CD4-positive, alpha-beta T cell (primary cell): ENCODE results near the gene PBX1. TPM values are rescaled to one million over a fixed set of nuclear protein-coding genes. Genes with fewer than 3 reads are reported as not detected.

Source experiments
- ATAC-seq: fragments of 200-7000 bp; cut with Tn5 transposase; one replicate; pipeline ENCODE4 v1.10.0; 2022; ENCODE audit warnings: mild to moderate bottlenecking; ENCODE audit not compliant: poor library complexity
- CTCF ChIA-PET: fragments of 350-600 bp; sonication (Branson Sonifier 250); formaldehyde crosslinking; loops from one replicate; lab custom pipeline; 2021; ENCODE audit warnings: antibody characterized with exemption, inconsistent platforms; lab: Charles Lee
- POLR2A ChIA-PET: fragments of 350-600 bp; sonication (Branson Sonifier 250); formaldehyde crosslinking; loops from one replicate; lab custom pipeline; 2021; ENCODE audit warnings: antibody characterized with exemption, inconsistent platforms; lab: Charles Lee
- DNase-seq, 14 experiments: peaks; one replicate each; pipeline ENCODE4 v3.0.0-alpha.2; 2013 to 2020; ENCODE audit warnings: mixed read lengths in 2 of 14
- H3K27ac ChIP-seq, 2 donors: one replicate each; pipeline versions ENCODE4 v1.5.1 to v1.7.0; 2013; ENCODE audit warnings: low read length in 2 of 2, low read depth in 1 of 2, mild to moderate bottlenecking in 1 of 2
- H3K27me3 ChIP-seq, 2 experiments: 1 replicate in 1 of 2; 2 replicates in 1 of 2; pipeline versions ENCODE4 v1.6.1 to v1.7.0; 2013; ENCODE audit warnings: low read length in 2 of 2, control low read depth in 1 of 2, mild to moderate bottlenecking in 1 of 2, moderate library complexity in 1 of 2; ENCODE audit not compliant: insufficient read depth in 2 of 2, control insufficient read depth in 1 of 2
- H3K36me3 ChIP-seq: one replicate; pipeline ENCODE4 v1.6.1; 2013; ENCODE audit warnings: low read length, control low read depth; ENCODE audit not compliant: insufficient read depth
- H3K4me1 ChIP-seq: one replicate; pipeline ENCODE4 v1.6.1; 2013; ENCODE audit warnings: low read length, control low read depth; ENCODE audit not compliant: insufficient read depth
- H3K4me3 ChIP-seq: one replicate; pipeline ENCODE4 v1.5.1; 2013; ENCODE audit warnings: mild to moderate bottlenecking, low read length, moderate library complexity
- H3K9me3 ChIP-seq, 2 experiments: 1 replicate in 1 of 2; 2 replicates in 1 of 2; pipeline versions ENCODE4 v1.6.1 to v1.7.0; 2013; ENCODE audit warnings: low read length in 2 of 2, mild to moderate bottlenecking in 2 of 2, control low read depth in 1 of 2, moderate library complexity in 1 of 2; ENCODE audit not compliant: control insufficient read depth in 1 of 2, insufficient read depth in 1 of 2
- H3K27ac Mint-ChIP-seq: one replicate; pipeline ENCODE4 v1.8.0; 2020; ENCODE audit warnings: mixed read lengths
- H3K27me3 Mint-ChIP-seq: one replicate; pipeline ENCODE4 v1.8.0; 2021; ENCODE audit warnings: mixed read lengths
- H3K36me3 Mint-ChIP-seq: one replicate; pipeline ENCODE4 v1.8.0; 2021; ENCODE audit warnings: low read depth, mixed read lengths
- H3K4me1 Mint-ChIP-seq: one replicate; pipeline ENCODE4 v1.8.0; 2021; ENCODE audit warnings: low read depth, mixed read lengths
- H3K4me3 Mint-ChIP-seq: one replicate; pipeline ENCODE4 v1.8.0; 2020; ENCODE audit warnings: mild to moderate bottlenecking, mixed read lengths
- H3K9me3 Mint-ChIP-seq: one replicate; pipeline ENCODE4 v1.8.0; 2020; ENCODE audit warnings: mixed read lengths
- intact Hi-C, 2 experiments: fragments of 100-400 bp; cut with DNase I in 1 of 2; cut with micrococcal nuclease in 1 of 2; formaldehyde crosslinking; loops; one replicate each; pipeline versions ENCODE4 v1.15.1 to v1.9.0; 2023 to 2025; cut with DNase I, micrococcal nuclease
- total RNA-seq, 174 experiments: library from RNA in 2 of 174; stranded (reverse) in 2 of 174; gene quantifications; one replicate each; pipeline ENCODE4 v1.2.3 and lab custom pipeline; 2021 to 2026
- TF ChIP-seq, protein P1 (sequence below): fragments of 200-600 bp; IDR thresholded peaks from one replicate; pipeline ENCODE4 v1.8.0; 2022; ENCODE audit warnings: antibody characterized with exemption, mild to moderate bottlenecking

The PBX1 gene
- total RNA-seq, 2 experiments from 2014 or later, result 0.64 to 0.96 TPM

- Histone ChIP-seq H3K4me3 (no peak overlapping the region), H3K27me3 (no peaks in the 10 kb centered on the region), H3K4me1 (no peaks in the 10 kb centered on the region), H3K36me3 (no peaks in the 10 kb centered on the region), H3K9me3 (peaks cover 0 to 9% of the 10 kb centered on the region in 2 experiments), H3K27ac (no peak overlapping the region)
- intact Hi-C loops, result no loop called here
- no peaks in the 10 kb centered on the region for H3K36me3 Mint-ChIP-seq
- TF ChIP-seq, protein P1, sequence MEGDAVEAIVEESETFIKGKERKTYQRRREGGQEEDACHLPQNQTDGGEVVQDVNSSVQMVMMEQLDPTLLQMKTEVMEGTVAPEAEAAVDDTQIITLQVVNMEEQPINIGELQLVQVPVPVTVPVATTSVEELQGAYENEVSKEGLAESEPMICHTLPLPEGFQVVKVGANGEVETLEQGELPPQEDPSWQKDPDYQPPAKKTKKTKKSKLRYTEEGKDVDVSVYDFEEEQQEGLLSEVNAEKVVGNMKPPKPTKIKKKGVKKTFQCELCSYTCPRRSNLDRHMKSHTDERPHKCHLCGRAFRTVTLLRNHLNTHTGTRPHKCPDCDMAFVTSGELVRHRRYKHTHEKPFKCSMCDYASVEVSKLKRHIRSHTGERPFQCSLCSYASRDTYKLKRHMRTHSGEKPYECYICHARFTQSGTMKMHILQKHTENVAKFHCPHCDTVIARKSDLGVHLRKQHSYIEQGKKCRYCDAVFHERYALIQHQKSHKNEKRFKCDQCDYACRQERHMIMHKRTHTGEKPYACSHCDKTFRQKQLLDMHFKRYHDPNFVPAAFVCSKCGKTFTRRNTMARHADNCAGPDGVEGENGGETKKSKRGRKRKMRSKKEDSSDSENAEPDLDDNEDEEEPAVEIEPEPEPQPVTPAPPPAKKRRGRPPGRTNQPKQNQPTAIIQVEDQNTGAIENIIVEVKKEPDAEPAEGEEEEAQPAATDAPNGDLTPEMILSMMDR, result no peak
- H3K27me3 Mint-ChIP-seq, result no peaks in the 10 kb centered on the region
- no peak overlapping the region for H3K27ac Mint-ChIP-seq
- POLR2A ChIA-PET, result no interaction called here
- no peaks in the 10 kb centered on the region for H3K9me3 Mint-ChIP-seq
- H3K4me1 Mint-ChIP-seq, result no peaks in the 10 kb centered on the region
- ATAC-seq (no peak), DNase-seq (no peak)
- H3K4me3 Mint-ChIP-seq, result no peak overlapping the region
- CTCF ChIA-PET, result no interaction called here
Observed at GRCh38 chr1:164596172-164596571, 37.2 kb downstream of the PBX1 start.

- intact Hi-C loops, result no loop called here
- no peaks in the 10 kb centered on the region for H3K4me1 ChIP-seq
- no peak overlapping the region for H3K27ac Mint-ChIP-seq
- no peaks in the 10 kb centered on the region for H3K27me3 Mint-ChIP-seq
- H3K27ac ChIP-seq, result no peak overlapping the region
- no peaks in the 10 kb centered on the region for H3K36me3 ChIP-seq
- no peaks in the 10 kb centered on the region for H3K9me3 Mint-ChIP-seq
- ATAC-seq, result no peak
- CTCF ChIA-PET, result no interaction called here
- H3K27me3 ChIP-seq, result no peaks in the 10 kb centered on the region
- H3K4me1 Mint-ChIP-seq, result no peaks in the 10 kb centered on the region
- peaks cover 0 to 4% of the 10 kb centered on the region in 2 experiments for H3K9me3 ChIP-seq
- TF ChIP-seq, protein P1, result no peak
- H3K36me3 Mint-ChIP-seq, result no peaks in the 10 kb centered on the region
- H3K4me3 ChIP-seq, result no peak overlapping the region
- DNase-seq, result no peak
- POLR2A ChIA-PET, result no interaction called here
- H3K4me3 Mint-ChIP-seq, result no peak overlapping the region
Observed at GRCh38 chr1:164598719-164599118, 39.7 kb downstream of the PBX1 start.

DNA sequence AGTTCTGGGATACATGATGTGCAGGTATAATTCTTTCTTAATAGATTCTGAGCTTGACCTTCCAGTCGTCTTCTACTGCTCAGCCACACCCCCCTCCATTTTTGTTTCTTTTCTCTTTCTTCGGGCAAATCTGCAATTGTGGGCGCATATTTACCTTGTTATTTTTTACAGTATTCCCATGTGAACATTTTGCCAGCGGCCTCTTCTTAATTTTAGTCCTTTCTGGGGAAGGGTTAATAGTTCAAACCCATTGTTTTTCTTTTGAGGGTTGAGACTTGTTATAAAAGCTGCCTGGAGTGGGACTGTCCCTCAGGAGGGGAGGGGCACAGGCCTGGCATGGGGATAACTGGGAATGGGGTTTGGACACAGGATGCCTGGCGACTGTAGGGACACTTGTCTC, 40.3 kb downstream of the PBX1 start:
- Mint-ChIP-seq H3K9me3 (no peaks in the 10 kb centered on the region), H3K27me3 (no peaks in the 10 kb centered on the region), H3K36me3 (no peaks in the 10 kb centered on the region), H3K4me3 (no peak overlapping the region), H3K27ac (no peak overlapping the region), H3K4me1 (no peaks in the 10 kb centered on the region)
- no peaks in the 10 kb centered on the region for H3K36me3 ChIP-seq
- POLR2A ChIA-PET, result no interaction called here
- TF ChIP-seq, protein P1, result no peak
- intact Hi-C loops, result no loop called here
- H3K4me1 ChIP-seq, result no peaks in the 10 kb centered on the region
- CTCF ChIA-PET, result no interaction called here
- no peak overlapping the region for H3K27ac ChIP-seq
- H3K4me3 ChIP-seq, result no peak overlapping the region
- no peak for ATAC-seq
- DNase-seq, result no peak
- peaks cover 0 to 4% of the 10 kb centered on the region in 2 experiments for H3K9me3 ChIP-seq
- H3K27me3 ChIP-seq, result no peaks in the 10 kb centered on the region
